Left renal pelvis (tissue), 4 donors: ENCODE results near the gene PAPPA. TPM values are rescaled to one million over a fixed set of nuclear protein-coding genes. Genes with fewer than 3 reads are reported as not detected.

Experiments
- DNase-seq, 4 donors: peaks; one replicate each; pipeline ENCODE4 v3.0.0-alpha.2; 2013; ENCODE audit warnings: low read depth in 4 of 4, low spot score in 3 of 4
- polyA plus RNA-seq, 4 donors: library from polyadenylated mRNA; unstranded; fragments of 120-200 nt; gene quantifications; one replicate each; pipeline ENCODE4 v1.2.1, GENCODE V29; 2013; ENCODE audit not compliant: insufficient read length in 4 of 4

Gene PAPPA
- polyA plus RNA-seq, 4 donors, result 1.6 to 8.8 (median 4.2) TPM

DNA sequence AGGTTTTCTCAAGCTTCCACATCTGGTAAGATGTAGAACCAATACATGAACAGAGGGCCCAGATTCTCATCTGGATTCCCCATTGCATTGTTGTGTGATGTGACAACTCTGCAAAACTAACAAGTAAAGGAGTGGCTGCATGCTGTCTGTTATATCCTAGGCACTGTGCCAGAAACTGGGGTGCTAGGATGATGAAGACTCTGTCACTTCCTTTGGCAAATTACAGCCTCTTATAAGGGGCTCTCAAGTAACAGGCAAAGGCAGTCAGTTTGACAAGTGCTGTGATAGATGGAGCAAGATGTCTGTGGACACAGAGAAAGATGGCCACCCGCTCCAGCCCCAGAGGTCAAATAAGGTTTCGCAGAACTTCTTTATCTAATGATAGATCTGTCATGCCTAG is 115.7 kb downstream of the PAPPA start:
- DNase-seq, result no peak

DNA sequence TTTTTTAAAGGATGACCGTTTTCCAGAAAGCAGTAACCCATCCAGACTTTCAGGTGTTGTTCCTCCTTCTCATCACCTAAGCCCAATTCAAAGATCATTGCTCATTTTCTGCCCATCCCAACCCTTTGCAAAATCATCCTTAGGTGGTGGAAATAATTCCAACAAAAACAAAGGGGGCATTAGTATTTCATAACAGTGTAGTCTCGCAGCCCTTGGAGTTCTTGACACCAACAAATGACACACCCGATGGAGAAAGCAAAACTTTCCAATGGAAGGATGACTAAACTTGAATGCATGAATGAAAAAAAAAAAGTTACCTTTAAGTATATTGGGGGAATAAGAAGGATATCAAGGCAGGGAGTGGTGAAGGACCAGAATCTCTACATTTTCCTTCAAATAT is 117.0 kb downstream of the PAPPA start:
- no peak for DNase-seq

DNA sequence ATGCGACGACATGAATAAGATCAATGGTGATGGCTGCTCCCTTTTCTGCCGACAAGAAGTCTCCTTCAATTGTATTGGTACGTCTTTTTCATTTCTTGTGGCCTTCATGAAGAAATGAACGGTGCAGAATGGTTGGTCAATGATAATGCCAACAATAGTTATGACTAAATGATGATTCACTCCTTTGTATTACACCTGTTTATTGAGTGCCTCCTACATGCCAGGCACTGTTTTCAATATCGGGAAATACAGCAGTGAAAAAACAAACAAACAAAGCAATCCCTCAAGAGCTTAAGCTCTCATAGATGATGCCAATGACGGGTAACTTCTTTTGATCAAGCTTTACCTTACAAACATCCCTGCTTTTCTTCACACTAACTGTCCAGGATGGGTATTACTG is 117.7 kb downstream of the PAPPA start:
- DNase-seq, result no peak

DNA sequence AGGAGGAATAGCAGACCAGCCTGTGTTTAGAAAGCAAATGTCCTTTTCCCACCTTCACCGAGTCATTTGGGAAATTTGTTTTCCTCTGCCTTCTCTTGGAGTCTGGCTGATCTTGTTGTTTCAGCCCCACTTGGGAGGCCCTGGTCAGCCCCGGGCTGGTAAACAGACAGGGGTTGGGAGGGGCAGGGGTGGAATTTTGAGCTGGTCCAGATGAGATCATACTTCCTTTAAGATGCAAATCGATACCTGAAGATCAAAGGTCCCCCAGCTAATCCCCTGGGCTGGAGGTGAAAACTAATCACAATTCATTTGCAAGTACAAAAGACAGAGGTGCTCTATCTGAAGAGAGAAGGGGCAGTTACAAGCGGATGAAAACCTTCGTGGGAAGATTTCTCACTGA is 118.4 kb downstream of the PAPPA start:
- DNase-seq, result no peak

DNA sequence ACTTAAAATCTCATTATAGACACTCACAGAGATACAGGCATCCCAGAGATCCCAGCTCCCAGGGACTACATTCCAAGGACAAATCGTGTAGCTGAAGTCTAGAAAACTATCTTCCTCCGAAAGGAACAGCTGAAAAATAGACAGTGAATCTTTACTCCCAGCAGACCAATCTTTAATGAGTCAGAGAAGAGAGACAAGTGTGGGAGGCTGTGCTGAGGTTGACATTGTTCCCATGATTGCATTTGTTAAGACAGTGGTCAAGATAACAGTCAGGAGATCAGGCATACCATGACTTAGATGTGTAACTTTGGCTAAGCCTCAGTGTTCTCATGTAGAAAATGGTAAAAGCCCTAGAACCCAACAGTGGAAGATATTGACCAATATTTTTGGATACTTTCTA is 120.7 kb downstream of the PAPPA start:
- no peak for DNase-seq

DNA sequence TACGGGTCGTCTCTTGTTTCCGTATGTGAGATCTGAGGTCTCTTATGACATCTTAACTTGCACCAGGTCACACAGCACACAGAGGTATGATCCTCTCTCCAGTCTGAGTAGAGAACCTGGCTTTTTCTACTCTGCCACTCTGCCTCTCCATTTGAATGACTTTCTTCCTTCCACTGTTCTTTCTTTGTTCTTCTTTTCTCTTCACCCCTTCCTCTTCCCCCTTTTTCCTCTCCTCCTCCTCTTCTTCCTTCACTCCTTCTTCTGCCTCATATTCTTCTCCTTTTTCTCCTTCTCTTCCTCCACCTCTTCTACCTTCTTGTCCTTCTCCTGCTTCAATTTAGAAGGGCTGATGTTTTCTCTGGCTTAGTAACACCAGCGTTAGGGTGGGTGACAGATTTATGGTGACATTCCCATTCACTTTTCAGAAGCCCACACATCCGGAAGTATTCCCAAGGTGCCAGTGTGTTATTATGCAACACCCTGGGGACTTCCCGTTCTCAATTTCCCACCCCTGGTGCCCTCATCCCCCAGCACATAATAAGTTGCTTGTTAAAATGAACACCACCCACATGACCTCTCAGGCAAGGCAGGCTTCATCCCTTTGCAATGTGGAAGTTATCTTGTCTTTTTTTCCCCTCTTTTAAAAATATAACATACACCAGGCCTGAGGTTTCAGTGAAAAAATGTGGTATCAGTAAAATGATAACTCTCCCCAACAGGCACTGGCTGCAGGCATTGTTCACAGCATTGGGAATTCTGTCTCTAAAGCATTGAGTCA is 122.0 kb downstream of the PAPPA start:
- no peak for DNase-seq

DNA sequence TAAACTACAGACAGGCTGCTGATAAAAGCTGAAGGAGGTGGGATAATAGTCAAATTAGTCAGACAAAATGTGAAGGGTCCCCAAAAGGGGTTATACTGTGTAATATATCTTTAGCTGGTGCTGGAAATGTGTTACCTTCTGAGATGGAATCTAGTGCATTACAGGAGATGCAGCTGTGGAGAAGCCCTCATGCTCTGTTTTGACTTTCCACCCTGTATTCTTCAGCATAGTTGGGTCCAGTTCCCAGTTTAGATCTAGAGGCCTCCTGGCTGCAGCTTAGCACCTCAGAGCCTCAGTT is 122.6 kb downstream of the PAPPA start:
- no peak for DNase-seq

DNA sequence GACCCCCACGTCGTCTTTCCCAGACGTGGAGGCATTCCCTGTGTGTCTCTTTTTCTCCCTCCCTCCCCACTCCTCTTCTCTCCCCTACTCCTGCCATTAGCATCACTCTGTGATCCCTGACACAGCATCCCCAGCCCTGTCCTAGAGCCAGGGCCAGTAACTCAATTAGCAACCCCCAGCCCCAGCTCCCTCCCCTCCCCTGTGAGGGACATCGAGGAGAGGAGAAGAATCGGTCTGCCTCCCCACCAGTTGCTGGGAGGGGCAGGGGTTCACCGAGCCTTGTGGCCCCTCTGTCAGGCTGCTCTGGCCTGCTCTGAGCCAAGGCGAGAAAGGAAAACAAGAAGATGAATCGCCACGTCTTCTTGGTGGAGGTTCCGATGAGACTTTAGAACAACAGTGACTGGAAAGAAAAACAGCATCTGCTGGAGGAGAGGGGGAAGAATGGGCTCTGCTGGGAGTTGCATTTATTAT is 123.1 kb downstream of the PAPPA start:
- DNase-seq, result no peak

DNA sequence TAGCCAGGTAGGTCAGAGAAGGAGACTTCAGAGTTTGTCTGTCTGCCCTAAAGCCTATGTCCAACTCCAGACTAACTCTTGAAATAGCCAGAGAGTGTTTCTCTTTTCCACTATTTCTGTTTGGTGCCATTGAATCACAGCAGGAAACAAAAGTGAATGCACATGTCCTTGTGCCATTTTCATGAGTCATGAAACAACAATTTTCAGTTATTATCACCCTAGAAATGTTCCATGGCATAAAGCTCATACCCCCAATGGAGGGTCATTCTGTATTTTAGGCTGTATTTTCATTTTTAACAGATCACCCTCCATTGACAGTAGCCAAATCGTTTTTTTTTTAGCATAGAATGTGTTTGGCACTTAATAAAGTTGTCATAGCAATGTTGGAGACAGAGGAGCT is 124.7 kb downstream of the PAPPA start:
- no peak for DNase-seq

DNA sequence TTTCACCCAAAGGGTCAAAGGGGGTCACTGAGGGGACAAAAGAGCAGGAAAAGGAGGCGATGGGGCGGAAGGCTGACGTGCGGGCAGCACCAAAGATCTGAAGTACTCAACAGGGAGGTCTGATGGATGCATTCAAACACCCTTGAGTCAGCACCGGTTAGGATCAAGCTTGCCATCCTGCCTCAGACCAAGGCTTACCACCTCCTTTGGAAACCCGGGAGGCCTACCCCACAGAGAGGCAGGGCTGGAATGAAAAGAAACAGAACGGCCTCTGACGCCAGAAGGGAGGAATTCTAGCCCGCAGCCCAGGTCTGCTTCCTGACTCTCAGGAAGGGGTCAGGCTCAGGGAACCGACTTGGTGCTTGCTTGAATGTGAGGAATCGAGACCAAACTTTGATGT is 125.6 kb downstream of the PAPPA start:
- DNase-seq, result no peak

DNA sequence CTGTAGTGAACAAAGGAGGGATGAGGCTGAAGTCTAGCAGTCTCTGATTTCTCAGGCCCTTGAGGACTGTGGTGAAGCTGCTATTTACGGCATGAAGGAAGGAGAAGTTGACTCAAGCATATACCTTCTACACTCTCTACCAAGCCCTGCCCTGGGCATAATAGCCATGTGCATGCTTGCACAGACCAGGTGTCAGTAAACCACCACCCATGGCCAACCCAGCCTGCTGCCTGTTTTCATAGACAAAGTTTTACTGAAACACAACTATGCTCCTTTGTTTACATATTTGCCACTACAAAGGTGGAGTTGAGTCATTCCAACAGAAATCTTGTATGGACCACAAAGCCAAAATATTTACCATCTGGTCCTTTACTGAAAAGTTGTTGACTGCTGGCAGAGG is 126.9 kb downstream of the PAPPA start:
- DNase-seq, result no peak

DNA sequence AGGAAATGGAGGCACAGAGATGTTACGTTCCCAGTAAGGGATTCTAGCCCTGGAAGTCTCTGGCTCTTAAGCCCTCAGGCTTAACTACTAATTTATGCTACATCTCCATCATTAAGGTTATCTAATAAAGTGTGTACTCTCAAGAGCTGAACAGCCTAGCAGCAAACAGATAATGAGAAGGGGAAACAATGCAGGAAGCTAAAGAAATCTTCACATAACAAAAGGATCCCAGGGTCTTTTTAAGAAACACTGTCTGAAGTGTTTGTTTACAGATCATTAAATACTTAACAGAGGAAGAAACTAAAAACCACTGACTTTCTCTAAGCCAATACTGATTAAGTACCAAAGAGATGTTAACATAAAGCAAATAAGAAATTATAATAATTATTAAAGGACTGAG is 129.0 kb downstream of the PAPPA start:
- no peak for DNase-seq

DNA sequence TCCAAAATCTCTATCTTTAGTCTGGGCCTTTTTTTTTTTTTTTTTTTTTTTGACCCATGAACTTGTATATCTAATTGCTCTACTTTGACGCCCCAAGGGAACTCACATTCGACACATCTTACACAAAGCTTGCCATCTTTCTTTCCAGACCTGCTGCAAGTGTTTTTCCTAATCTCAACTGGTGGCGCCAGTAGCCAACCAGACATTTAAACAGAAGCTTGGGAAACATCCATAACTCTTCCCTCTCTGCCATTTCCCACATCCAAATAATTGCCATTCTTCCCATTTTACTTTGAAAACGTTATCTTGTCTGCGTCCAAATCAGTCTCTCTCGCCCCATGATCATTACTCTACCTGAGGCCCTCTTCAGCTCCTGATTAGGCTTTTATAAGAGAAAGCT is 130.9 kb downstream of the PAPPA start:
- DNase-seq, result no peak

DNA sequence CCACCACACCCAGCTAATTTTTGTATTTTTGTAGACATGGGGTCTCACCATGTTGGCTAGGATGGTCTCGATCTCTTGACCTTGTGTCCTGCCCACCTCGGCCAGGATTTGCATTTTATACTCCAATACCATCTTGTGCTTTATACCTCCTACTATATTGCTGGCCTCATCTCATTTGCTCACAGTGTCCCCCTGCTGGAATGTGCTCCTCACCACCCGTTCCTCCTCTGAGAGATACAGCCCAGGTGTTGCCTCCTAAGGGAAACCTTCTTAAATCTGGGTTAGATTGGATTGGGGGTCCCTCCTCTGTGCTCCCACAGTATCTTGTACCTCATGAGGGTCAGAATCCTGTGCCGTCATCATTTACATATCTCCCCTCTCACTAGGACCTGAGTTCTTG is 131.7 kb downstream of the PAPPA start:
- DNase-seq, result no peak

DNA sequence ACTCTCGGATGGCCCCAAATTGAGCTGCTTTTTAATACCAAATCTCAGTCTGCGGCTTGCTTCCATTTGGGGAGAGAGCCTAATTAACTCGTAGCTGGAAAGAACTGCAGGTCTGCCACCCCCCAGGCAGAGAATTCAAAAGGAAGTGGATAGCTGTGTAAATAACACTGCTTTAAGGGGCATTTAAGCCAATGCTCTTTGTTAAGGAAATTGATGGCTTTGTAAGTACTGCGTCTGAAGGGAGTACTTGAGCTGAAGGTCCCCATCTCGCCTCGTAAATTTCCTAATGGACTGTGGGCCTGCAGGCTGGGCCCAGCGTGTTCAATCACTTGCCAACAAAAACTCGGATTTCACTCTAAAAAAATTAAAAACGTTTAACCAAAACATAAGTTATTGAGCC is 132.7 kb downstream of the PAPPA start:
- peak in 1 of 4 donors; percentile 62 for DNase-seq

DNA sequence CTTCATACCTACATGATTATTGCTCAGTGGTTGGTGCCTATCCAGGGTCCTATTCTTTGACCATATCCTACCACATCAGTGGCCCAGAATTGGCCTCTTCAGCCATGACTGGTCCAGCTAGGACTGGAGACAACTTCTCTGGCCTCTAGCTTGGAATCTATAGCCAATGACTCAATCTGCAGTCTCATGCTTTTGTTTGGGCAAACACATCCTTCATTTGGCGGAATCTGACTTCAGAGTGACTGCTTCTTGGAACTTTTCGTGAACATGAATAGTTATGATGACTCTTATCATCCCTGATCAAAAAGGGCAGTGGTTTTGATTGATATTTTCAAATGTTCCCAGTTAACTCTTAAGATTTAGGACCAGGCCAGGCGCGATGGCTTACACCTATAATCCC is 134.1 kb downstream of the PAPPA start:
- DNase-seq, result no peak

DNA sequence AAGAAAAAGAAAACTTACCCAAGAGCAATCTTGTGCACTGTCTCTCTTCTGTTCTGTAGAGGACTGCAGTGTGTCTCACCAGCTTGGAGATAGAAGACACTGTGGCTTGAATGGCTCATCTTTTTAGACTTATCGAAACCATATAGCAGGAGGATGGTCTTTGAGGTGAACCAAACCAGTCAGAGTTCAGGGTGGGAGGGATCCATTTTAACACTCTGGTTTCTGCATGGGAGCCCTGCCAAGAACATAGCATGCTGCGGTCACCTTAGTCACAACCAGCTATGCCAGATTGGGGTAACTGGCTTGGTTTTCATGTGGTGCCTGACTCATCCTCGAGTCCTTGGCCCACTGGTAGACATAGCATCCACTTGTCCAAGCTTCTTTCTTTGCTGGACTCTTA is 135.1 kb downstream of the PAPPA start:
- DNase-seq, result no peak

DNA sequence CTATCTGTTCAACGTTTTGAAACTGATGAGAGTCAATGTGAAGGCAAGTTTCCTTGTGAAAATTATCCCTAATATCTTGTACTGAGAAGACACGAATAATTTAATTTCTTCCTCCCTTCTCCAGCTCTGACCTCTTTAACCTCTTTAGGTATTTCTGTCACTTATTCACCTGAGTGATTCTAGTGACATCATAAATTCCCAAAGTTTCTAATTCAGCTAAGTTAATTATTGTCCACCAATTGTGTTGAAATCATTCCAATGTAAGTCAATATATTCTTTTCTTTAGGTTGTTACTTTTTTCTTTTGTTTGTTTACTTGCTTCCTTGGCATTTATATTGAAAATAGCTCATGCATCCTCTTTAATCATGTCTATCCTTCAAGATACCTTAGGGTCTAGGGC is 143.8 kb downstream of the PAPPA start:
- no peak for DNase-seq

DNA sequence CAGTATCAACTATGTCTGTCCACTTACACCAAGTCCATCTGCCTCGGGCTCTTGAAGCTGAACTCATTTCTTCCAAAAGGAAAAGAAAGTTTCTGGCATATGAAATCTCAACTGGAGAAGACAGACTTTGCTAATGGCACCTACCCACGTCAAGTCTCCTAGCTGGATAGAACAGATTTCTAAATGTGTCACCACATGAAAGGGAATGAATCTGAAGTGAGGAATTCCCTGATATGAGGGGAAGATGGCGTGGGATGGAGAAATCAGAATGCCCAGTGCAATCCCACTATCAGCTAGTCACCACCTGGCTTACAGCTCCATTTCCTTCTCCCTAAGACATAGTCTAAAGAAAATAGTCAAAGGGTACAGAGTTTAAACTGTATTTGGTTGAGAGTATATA is 144.7 kb downstream of the PAPPA start:
- DNase-seq, result no peak

DNA sequence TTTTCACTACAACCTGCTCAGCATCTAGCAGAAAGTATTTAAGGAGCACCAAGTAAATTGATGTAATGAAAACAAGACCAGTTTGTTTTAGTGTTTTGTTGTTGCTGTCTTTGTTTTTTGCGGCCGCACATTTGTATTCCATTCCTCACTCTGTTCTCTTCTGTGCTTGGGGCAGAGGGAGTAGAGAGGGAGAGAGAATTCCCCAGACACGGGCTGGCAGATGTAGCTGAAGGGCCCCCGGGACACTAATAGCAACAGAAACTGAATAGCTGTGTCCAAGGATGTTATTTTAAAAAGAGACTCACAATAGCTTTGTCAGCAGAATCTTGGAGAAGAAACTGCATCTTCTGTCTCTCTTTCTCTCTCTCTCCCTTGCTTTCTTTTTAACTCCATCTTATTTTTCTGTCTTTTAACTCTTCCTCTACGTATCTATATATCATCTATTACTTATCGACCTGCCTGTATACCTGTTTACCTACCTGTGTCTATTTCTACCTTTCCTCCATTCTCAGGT is 145.3 kb downstream of the PAPPA start:
- DNase-seq, result no peak

DNA sequence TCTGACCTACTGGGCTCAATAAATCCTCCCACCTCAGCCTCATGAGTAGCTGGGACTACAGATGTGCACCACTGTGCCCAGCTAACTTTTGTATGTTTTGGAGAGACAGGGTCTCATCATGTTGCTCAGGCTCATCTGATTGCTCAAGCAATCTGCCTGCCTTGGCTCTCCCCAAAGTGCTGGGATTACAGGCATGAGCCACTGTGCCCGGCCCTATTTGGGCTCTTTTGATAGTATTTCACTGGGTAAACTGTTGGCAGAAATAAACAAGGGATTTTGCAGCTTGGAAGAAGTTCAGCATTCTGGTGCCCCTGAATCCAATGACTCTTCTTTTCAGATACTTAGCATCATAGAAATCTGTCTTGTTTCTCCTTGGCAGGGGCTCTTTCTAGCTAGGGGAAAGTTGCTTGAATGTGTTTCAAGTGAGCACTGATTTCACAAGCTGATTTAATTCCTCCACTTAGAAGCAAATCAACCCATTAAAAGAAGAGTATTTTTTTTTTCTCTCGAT is 146.8 kb downstream of the PAPPA start:
- no peak for DNase-seq

DNA sequence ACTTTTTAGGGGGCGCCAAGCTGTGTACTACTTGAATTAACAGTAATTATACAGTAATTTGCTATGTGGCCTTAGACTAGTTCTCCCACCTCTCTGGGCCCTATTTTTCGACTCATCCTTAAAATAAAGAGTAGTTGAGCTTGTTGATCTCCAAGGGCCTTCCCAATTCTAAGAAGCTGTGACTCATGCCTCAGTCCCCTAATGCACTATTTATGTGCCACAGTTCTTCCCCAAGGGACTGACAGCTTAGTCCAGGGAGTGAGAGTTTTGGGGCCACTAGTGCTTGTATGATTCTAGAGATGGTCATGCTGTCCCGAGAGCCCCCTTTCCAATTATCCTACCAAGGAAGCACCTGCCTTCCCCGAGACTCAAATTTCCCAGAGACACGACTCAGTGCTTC is 149.7 kb downstream of the PAPPA start:
- DNase-seq, result no peak
